PC-9 (cell line): ENCODE data around the gene MTRF1.

ENCODE experiments used
- EZH2 ChIP-seq: fragments of 200-600 bp; sonication (generic); IDR thresholded peaks from 2 replicates; pipeline ENCODE4 v1.8.0; 2017; ENCODE audit warnings: antibody characterized with exemption, low read depth
- TF ChIP-seq, protein P1 (sequence below): fragments of 200-600 bp; sonication (generic); conservative IDR thresholded peaks from 2 replicates; pipeline ENCODE4 v1.6.1; 2017; ENCODE audit warnings: mixed run types, antibody characterized with exemption, mild to moderate bottlenecking, moderate library complexity

GRCh38 chr13:41203810-41204209, 59.6 kb downstream of the MTRF1 start:
- TF ChIP-seq, protein P1, sequence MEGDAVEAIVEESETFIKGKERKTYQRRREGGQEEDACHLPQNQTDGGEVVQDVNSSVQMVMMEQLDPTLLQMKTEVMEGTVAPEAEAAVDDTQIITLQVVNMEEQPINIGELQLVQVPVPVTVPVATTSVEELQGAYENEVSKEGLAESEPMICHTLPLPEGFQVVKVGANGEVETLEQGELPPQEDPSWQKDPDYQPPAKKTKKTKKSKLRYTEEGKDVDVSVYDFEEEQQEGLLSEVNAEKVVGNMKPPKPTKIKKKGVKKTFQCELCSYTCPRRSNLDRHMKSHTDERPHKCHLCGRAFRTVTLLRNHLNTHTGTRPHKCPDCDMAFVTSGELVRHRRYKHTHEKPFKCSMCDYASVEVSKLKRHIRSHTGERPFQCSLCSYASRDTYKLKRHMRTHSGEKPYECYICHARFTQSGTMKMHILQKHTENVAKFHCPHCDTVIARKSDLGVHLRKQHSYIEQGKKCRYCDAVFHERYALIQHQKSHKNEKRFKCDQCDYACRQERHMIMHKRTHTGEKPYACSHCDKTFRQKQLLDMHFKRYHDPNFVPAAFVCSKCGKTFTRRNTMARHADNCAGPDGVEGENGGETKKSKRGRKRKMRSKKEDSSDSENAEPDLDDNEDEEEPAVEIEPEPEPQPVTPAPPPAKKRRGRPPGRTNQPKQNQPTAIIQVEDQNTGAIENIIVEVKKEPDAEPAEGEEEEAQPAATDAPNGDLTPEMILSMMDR, result no peak
- TF ChIP-seq EZH2, result no peak
